Natural killer cell (primary cell): Measurements from ENCODE around the gene SMIM44. TPM values are rescaled to one million over a fixed set of nuclear protein-coding genes. Genes with fewer than 3 reads are reported as not detected.

Experiments
- ATAC-seq, 3 donors: fragments of 150-1000 bp in 2 of 3; fragments of 200-7000 bp in 1 of 3; cut with Tn5 transposase; 1 replicate in 1 of 3; 2 replicates in 2 of 3; pipeline ENCODE4 v1.10.0; 2021; ENCODE audit warnings: mild to moderate bottlenecking in 2 of 3, moderate library complexity in 2 of 3
- DNase-seq, 2 donors: peaks; one replicate each; pipeline versions ENCODE4 v3.0.0 to v3.0.0-alpha.2; 2013 to 2021; ENCODE audit warnings: mixed read lengths in 1 of 2
- H3K27ac ChIP-seq: one replicate; pipeline ENCODE4 v1.5.1; 2013; ENCODE audit warnings: mild to moderate bottlenecking, low read length
- H3K27me3 ChIP-seq: one replicate; pipeline ENCODE4 v1.6.1; 2013; ENCODE audit warnings: low read length; ENCODE audit not compliant: control insufficient read depth, insufficient read depth
- H3K36me3 ChIP-seq: one replicate; pipeline ENCODE4 v1.6.1; 2013; ENCODE audit warnings: low read length; ENCODE audit not compliant: control insufficient read depth, insufficient read depth
- H3K4me1 ChIP-seq: one replicate; pipeline ENCODE4 v1.6.1; 2013; ENCODE audit warnings: low read length; ENCODE audit not compliant: control insufficient read depth, insufficient read depth
- H3K4me3 ChIP-seq: one replicate; pipeline ENCODE4 v1.5.1; 2013; ENCODE audit warnings: low read length
- H3K9me3 ChIP-seq: one replicate; pipeline ENCODE4 v1.6.1; 2013; ENCODE audit warnings: low read length; ENCODE audit not compliant: control insufficient read depth, insufficient read depth
- H3K27ac Mint-ChIP-seq, 2 donors: one replicate each; pipeline ENCODE4 v1.8.0; 2022; ENCODE audit warnings: mild to moderate bottlenecking in 2 of 2, mixed read lengths in 2 of 2, moderate library complexity in 1 of 2
- H3K27me3 Mint-ChIP-seq, 2 donors: one replicate each; pipeline ENCODE4 v1.8.0; 2022; ENCODE audit warnings: low read depth in 2 of 2, mixed read lengths in 2 of 2
- H3K36me3 Mint-ChIP-seq: one replicate; pipeline ENCODE4 v1.8.0; 2022; ENCODE audit warnings: mixed read lengths
- H3K4me1 Mint-ChIP-seq, 2 donors: one replicate each; pipeline ENCODE4 v1.8.0; 2022; ENCODE audit warnings: mixed read lengths in 2 of 2
- H3K4me3 Mint-ChIP-seq: one replicate; pipeline ENCODE4 v1.8.0; 2022; ENCODE audit warnings: mild to moderate bottlenecking, moderate library complexity, mixed read lengths
- H3K9me3 Mint-ChIP-seq, 2 donors: one replicate each; pipeline ENCODE4 v1.8.0; 2022; ENCODE audit warnings: mixed read lengths in 2 of 2
- WGBS: methylation state at CpG from one replicate; pipeline ENCODE4 v1.1.7; 2013; ENCODE audit warnings: missing lambda C conversion rate; ENCODE audit not compliant: insufficient coverage; 5-methylcytosine and 5-hydroxymethylcytosine counted together
- intact Hi-C: fragments of 100-400 bp; cut with micrococcal nuclease; formaldehyde crosslinking; loops from one replicate; pipeline ENCODE4 v1.14.2; 2022
- total RNA-seq, 4 donors: library from RNA; stranded (reverse); fragments of 120-200 nt in 1 of 4; gene quantifications; one replicate each; pipeline versions ENCODE4 v1.2.3 to v1.2.4, GENCODE V29; 2013 to 2022
- TF ChIP-seq, protein P1 (sequence below): fragments of 200-600 bp; IDR thresholded peaks from one replicate; pipeline ENCODE4 v1.8.0; 2022; ENCODE audit warnings: antibody characterized with exemption

SMIM44 gene
- total RNA-seq, 3 donors from 2014 or later (not counting 1 experiment from before 2014, with no cell fraction given), result not detected

DNA sequence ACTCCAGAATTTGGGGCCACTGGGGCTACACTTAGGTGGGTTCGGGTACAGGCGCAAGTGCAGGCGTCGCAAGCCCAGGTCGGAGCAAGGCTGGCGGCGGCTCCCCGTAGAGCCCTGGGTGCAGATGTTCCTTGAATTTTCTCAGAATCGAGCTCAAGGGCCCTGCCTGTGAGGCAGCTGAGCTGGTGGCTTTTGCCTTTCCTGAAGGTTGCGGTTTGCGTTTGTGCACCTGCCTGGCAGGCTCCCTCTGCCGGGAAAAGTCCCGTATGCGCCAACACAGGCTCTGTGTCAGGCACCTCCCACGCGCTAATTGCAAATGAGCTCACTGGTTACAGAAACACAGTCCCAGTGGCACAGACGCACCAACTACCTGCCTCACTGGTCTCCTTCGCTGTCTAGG, 11.3 kb upstream of the SMIM44 start:
- H3K4me3 Mint-ChIP-seq, result no peak overlapping the region
- H3K27me3 ChIP-seq, result no peaks in the 10 kb centered on the region
- no peaks in the 10 kb centered on the region for H3K27me3 Mint-ChIP-seq
- no peak for ATAC-seq
- intact Hi-C loops, result no loop called here
- peak in 1 of 2 donors; percentile 69 for DNase-seq
- WGBS, result 95% methylated on average over 18 of the region's 18 CpGs
- H3K4me1 Mint-ChIP-seq, result peaks cover 0 to 12% of the 10 kb centered on the region in 2 donors
- H3K36me3 Mint-ChIP-seq, result no peaks in the 10 kb centered on the region
- no peaks in the 10 kb centered on the region for H3K9me3 Mint-ChIP-seq
- no peak overlapping the region for H3K27ac Mint-ChIP-seq
- peaks cover under 1% of the 10 kb centered on the region for H3K4me1 ChIP-seq
- peaks cover 19% of the 10 kb centered on the region for H3K36me3 ChIP-seq
- H3K27ac ChIP-seq, result no peak overlapping the region
- TF ChIP-seq, protein P1, sequence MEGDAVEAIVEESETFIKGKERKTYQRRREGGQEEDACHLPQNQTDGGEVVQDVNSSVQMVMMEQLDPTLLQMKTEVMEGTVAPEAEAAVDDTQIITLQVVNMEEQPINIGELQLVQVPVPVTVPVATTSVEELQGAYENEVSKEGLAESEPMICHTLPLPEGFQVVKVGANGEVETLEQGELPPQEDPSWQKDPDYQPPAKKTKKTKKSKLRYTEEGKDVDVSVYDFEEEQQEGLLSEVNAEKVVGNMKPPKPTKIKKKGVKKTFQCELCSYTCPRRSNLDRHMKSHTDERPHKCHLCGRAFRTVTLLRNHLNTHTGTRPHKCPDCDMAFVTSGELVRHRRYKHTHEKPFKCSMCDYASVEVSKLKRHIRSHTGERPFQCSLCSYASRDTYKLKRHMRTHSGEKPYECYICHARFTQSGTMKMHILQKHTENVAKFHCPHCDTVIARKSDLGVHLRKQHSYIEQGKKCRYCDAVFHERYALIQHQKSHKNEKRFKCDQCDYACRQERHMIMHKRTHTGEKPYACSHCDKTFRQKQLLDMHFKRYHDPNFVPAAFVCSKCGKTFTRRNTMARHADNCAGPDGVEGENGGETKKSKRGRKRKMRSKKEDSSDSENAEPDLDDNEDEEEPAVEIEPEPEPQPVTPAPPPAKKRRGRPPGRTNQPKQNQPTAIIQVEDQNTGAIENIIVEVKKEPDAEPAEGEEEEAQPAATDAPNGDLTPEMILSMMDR, result no peak
- no peaks in the 10 kb centered on the region for H3K9me3 ChIP-seq
- no peak overlapping the region for H3K4me3 ChIP-seq

DNA sequence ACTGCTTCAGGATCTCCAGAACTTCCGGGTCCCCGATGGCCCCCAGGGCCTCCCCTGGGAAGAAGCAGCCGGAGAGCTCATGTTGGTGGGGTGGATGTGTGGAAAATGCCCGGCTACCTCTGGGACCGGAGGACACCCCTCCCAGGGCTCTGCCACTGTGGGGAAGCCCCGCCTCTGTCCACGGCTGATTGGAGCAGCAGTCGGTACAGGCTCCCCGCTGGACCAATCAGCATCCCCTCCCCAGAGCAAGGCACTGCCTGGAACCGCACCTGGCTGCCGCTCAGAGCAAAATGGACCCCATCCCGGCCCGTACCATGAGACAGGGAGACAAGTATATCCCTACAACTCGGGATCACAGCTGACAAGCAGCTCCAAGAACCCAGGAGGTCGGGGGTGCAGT, 10.8 kb upstream of the SMIM44 start:
- ATAC-seq (peak in 1 of 3 donors; percentile 26), DNase-seq (peak in 1 of 2 donors; percentile 46)
- no peak overlapping the region for H3K4me3 ChIP-seq
- no peaks in the 10 kb centered on the region for H3K27me3 ChIP-seq
- Mint-ChIP-seq H3K27me3 (no peaks in the 10 kb centered on the region), H3K36me3 (no peaks in the 10 kb centered on the region), H3K4me1 (peaks cover 0 to 9% of the 10 kb centered on the region in 2 donors), H3K9me3 (no peaks in the 10 kb centered on the region), H3K27ac (no peak overlapping the region), H3K4me3 (no peak overlapping the region)
- H3K36me3 ChIP-seq, result peaks cover 19% of the 10 kb centered on the region
- H3K4me1 ChIP-seq, result no peaks in the 10 kb centered on the region
- WGBS, result 97% methylated on average over 14 of the region's 15 CpGs
- TF ChIP-seq, protein P1, result no peak
- intact Hi-C loops, result no loop called here
- no peaks in the 10 kb centered on the region for H3K9me3 ChIP-seq
- no peak overlapping the region for H3K27ac ChIP-seq

DNA sequence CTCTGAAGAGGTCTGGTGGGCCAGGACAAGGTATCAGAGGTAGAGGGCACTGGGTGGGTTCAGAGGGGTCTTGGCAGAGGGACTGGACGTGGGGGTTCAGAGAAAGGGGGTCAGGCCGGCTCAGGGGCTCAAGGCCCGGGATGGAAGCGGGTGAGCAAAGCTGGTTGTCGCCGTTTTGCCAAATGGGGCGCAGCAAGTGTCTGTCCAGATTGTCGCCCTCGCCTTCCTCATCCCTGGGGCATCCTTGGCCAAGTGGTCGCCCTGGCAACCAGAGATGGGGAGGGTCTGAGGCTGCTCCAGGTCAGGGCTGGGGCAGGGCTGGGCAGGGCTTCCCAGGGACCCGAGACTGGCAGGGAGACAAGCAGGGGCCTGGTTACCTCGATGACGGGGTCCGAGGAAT, 10.4 kb upstream of the SMIM44 start:
- ATAC-seq (no peak), DNase-seq (no peak)
- no peak overlapping the region for H3K4me3 Mint-ChIP-seq
- 96% methylated on average over 14 of the region's 14 CpGs for WGBS
- H3K4me3 ChIP-seq, result no peak overlapping the region
- intact Hi-C loops, result no loop called here
- no peaks in the 10 kb centered on the region for H3K36me3 Mint-ChIP-seq
- TF ChIP-seq, protein P1, result no peak
- H3K36me3 ChIP-seq, result peaks cover 19% of the 10 kb centered on the region
- H3K27me3 Mint-ChIP-seq, result no peaks in the 10 kb centered on the region
- H3K27me3 ChIP-seq, result no peaks in the 10 kb centered on the region
- no peak overlapping the region for H3K27ac Mint-ChIP-seq
- H3K27ac ChIP-seq, result no peak overlapping the region
- H3K4me1 Mint-ChIP-seq, result peaks cover 0 to 5% of the 10 kb centered on the region in 2 donors
- H3K9me3 Mint-ChIP-seq, result no peaks in the 10 kb centered on the region
- H3K4me1 ChIP-seq, result no peaks in the 10 kb centered on the region
- H3K9me3 ChIP-seq, result no peaks in the 10 kb centered on the region

DNA sequence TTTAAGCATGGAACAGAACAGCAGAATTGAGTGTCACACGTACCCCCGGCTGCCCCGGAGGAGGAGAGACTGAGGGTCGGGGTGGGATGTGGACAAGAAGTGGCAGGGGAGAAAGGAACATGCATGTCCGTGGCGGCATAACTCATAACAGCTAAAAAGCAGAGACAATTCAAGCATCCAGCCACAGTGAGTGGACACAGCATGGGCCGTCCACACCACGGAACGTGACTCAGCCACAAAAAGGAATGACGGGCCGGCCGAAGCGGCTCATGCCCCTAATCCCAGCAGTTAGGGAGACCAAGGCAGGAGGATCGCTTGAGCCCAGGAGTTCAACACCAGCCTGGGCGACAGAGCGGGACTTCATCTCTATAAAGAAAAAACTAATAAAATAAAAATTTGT, 9.7 kb upstream of the SMIM44 start:
- Histone ChIP-seq H3K27me3 (no peaks in the 10 kb centered on the region), H3K36me3 (peaks cover 19% of the 10 kb centered on the region), H3K9me3 (no peaks in the 10 kb centered on the region), H3K27ac (no peak overlapping the region), H3K4me1 (no peaks in the 10 kb centered on the region), H3K4me3 (no peak overlapping the region)
- H3K27ac Mint-ChIP-seq, result no peak overlapping the region
- WGBS, result 98% methylated on average over 16 of the region's 16 CpGs
- peaks cover 0 to 3% of the 10 kb centered on the region in 2 donors for H3K4me1 Mint-ChIP-seq
- H3K36me3 Mint-ChIP-seq, result no peaks in the 10 kb centered on the region
- ATAC-seq (no peak), DNase-seq (no peak)
- no peaks in the 10 kb centered on the region for H3K9me3 Mint-ChIP-seq
- TF ChIP-seq, protein P1, result no peak
- intact Hi-C loops, result no loop called here
- no peaks in the 10 kb centered on the region for H3K27me3 Mint-ChIP-seq
- no peak overlapping the region for H3K4me3 Mint-ChIP-seq
